ENCODE results near the gene PDE4D.

DNA sequence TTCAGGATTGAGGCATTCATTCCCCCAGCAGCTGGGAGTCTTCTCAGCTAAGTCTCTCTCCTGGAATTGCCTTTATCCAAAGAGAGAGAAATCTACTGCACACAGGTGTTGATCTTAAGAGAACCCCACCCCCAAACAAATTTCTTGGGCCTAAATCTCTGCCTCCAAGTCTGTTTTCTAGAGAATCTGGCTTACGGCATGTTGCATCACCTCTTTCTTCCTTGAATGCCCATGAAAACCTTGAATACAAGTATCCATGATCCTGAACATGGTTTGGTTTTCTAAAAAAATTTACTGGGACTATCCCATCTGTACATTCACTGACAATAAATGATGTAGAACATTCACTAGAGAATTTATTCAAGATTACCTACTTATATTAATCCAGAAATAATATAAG is 401.6 kb downstream of the PDE4D start:
- TF ChIP-seq, protein P1, sequence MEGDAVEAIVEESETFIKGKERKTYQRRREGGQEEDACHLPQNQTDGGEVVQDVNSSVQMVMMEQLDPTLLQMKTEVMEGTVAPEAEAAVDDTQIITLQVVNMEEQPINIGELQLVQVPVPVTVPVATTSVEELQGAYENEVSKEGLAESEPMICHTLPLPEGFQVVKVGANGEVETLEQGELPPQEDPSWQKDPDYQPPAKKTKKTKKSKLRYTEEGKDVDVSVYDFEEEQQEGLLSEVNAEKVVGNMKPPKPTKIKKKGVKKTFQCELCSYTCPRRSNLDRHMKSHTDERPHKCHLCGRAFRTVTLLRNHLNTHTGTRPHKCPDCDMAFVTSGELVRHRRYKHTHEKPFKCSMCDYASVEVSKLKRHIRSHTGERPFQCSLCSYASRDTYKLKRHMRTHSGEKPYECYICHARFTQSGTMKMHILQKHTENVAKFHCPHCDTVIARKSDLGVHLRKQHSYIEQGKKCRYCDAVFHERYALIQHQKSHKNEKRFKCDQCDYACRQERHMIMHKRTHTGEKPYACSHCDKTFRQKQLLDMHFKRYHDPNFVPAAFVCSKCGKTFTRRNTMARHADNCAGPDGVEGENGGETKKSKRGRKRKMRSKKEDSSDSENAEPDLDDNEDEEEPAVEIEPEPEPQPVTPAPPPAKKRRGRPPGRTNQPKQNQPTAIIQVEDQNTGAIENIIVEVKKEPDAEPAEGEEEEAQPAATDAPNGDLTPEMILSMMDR (IDR thresholded peaks at IDR 0.05), result no peak
- no peak for TF ChIP-seq POLR2A (IDR thresholded peaks at IDR 0.05)

Data from right lobe of liver (tissue), 4 donors.